T follicular helper cell (primary cell): ENCODE results near the gene BRSK2.

Source experiments
- DNase-seq: peaks from one replicate; pipeline ENCODE4 v3.0.0-alpha.2; 2020; ENCODE audit warnings: low read depth

Gene BRSK2

GRCh38 chr11:1469287-1469910 is 79.7 kb downstream of the BRSK2 start:
- no peak for DNase-seq

DNA sequence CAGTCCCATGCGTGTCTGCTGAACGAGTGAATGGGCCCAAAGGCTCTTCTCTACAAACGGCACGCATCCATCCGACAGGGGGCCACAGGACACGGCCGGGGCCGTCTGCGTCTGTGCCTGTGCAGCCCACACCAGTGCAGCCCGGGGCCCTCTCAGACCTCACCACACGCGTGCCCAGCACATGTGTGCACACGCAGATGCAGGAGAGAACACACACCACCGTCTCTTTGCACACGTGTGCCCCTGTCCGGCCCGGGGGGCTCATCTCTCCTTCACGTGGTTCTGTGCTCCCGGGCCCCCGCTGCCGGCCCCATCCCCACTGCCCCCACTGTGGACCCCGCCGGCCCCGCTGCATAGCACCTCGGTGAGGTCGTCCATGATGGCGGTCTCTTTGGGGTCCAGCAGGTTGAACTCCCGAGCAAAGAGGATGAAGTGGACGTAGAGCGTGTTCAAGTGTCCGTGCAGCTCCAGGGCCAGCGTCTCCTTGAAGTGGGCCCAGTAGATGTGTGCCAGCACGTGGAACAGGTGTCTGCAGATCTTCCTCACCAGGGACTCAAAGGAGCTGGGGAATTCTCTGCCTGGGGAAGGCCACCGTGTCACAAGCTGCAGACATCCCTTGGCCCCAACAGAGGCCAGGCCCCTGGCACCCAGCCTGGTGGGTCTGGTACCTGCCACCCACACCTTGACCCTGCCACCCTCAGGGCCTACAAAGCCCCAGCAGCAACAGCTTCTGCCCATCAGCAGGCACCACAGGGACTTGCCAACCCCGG is 80.4 kb downstream of the BRSK2 start:
- DNase-seq: no peak

DNA sequence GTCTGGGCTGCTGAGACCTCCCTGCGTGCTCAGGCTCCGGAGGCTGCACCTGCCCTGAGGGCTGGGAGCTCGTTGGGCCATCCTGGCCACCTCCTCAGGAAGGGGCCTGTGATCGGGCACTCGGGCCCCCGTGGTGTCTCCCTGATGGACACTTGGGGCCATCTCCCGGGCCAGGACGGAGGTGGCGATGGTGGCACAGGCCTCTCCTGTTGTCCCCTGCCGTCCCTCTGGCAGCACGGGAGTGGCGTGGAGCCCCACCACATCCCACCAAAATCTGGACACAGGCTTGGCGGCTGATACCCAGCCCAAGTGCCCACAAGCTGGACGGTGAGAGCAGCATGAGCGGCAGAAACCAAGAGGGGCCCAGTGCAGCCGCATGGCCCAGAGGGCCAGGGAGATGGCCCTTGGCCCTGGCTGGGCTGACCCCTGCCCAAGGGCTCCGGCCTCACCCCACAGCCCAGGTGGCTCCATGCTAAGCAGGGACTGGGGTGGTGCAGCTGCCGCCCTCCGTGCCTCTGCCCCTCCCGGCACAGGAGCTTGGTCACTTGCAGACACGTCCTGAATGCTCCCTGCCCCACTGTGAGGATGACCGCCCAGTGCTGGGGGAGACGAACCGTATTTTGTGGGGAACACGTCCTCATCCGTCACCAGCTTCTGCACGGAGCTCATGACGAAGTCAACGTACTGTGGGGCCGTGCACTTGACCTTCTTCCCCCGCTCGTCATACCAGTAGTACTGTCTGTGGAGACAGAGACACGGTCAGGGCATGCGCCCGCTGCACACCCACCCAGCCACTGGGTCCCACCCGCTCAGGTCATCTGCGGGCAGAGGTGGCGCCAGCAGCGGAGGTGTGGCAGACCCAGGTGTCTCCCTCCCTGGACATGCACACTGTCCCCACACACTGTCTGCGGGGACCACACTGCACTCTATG is 81.2 kb downstream of the BRSK2 start:
- no peak for DNase-seq

DNA sequence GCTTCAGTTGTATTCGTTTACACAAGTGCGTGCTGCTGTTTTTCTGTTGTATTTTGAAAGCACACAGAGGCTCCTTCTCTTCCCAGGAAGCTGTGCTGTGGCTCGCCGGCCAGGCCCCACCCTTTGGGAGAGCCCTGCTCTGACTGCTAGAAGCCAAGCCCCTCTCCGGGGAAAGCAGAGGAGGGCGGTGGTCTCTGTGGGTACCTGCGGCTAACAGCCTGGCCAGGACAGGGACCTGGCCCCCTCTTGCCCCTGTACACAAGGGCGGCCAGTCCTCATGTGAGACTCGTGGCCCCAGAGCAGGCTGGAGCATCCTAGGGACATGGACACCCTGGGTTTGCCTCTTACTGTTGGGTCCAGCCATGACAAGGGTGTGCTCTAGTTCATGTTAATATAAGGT is 82.0 kb downstream of the BRSK2 start:
- DNase-seq: no peak

GRCh38 chr11:1472180-1473005 is 82.7 kb downstream of the BRSK2 start:
- no peak for DNase-seq

- DNase-seq: no peak
Measured at GRCh38 chr11:1473011-1473628, 83.4 kb downstream of the BRSK2 start.

DNA sequence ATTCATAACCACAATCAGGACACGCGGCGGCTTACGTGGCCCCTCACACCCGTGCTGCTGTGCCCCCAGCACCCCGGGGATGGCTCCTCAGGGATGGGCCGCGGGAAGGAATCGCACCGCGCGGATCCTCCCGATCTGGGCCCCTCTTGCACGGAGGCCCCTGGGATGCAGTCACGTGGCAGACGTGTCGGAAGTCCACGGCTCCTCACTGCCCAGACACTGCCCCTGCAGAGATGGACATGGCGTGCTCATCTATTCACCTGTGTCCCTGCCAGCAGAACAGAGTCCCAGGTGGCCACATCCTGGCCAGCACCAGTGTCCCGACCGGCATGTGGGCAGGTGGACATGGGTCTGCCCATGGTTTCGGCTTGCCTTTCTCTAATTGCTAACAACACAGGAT is 84.1 kb downstream of the BRSK2 start:
- no peak for DNase-seq

DNA sequence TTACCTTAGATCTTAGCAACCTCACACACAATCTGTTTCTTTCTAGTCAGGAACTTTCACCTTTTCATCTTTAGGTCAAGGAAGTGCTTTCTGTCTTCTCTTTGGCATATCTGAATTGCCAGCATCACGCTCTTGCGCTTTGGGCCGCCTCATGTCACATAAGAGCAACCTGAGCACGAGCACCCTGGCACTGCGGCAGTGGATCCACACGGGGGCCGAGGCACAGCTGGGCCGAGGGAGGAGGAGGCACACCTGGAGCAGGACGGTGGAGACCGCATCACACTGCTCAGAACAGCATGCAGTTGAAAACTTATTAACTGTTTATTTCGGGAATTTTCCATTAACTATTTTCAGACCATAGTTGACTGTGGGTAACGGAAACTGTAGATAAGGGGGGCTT is 86.1 kb downstream of the BRSK2 start:
- no peak for DNase-seq

- DNase-seq: no peak
Measured at GRCh38 chr11:1476940-1477736, 87.4 kb downstream of the BRSK2 start.

DNA sequence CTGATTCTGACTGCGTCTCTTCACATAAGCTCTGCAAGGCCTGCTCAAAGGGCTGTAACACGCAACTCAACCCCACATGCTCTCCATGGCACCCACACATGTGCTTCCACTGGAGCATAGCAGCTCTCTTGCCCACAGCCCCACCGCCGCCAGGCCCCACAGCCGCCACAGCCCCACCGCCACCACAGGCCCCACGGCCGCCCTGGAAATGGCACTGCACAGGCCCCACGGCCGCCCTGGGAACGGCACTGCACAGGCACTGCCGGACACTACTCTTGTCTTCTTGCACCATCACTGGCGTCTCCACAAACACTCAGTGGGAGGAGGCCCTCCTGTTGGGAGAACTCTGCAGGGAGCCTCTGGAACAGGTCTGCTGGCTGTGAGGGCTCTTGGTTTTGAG is 88.3 kb downstream of the BRSK2 start:
- no peak for DNase-seq

DNA sequence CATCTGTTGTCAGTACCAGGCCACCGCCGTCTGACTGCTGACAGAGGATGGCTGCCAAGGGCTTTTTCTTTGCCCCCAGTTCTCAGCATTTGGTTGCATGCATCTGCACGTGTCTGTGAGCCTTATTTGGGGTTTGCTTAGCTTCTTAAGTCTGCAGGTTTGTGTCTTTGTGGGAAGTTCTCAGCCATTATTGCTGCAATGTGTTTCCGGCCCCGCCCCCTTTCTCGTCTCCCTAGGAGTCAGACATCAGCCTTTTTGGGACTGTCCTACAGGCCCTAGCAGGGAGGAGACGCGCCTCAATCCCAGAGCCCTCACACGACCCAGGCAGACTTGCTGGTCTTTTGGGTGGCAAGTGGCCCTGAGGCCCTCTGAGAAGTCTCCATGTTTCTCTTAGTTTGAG is 88.8 kb downstream of the BRSK2 start:
- DNase-seq: no peak

DNA sequence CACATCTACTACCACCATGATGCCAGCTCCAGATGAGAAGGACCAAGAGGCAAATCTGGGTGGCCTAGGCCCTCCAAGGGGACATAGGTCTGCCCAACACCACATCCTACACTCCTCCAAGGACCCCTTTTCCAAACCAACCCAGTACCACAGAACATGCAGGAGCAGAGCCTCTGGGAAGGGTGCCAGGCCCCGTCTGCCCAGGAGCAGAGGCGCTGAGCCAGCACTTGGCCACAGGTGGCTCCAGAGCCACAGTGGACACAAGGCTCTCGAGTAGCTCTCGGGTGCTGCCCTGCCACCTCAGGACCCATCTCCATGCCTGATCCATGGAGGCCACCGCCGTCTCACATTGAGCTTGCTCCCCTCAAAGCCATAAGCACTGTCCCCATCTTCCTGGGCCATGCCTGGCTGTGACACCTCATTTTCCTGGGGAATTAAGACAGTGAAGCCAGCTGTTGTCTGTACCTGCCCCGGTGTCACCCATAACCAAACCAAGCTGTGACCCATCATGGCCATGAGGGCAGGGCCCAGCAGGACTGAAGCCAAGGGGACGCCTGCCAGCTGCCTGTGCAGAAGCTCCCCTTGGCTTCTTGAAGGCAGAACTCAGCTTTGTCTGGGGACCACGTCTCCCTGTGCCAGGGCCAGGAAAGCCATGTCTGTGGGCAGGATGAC is 89.4 kb downstream of the BRSK2 start:
- DNase-seq: no peak

- no peak for DNase-seq
Measured at GRCh38 chr11:1479678-1480118, 90.0 kb downstream of the BRSK2 start.

DNA sequence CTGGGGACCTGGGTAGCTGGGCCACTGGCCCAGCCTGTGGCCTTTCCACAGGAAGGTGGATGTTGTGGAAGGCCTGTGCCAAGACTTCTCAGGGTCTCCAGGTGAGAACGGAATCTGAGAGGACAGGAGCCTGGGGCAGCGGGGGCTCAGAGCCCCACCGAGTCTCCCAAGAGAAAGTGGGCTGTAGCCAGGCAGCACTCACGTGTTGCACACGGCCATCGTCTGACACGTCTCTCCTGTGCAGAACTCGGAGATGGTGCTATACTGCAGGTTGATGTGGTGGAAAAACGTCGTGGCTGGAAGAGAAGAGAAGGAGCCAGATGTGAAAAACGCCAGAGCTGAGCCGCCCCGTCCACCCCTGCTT is 90.4 kb downstream of the BRSK2 start:
- DNase-seq: no peak

GRCh38 chr11:1480555-1481482 is 91.1 kb downstream of the BRSK2 start:
- DNase-seq: no peak

GRCh38 chr11:1481483-1481825 is 91.7 kb downstream of the BRSK2 start:
- no peak for DNase-seq

DNA sequence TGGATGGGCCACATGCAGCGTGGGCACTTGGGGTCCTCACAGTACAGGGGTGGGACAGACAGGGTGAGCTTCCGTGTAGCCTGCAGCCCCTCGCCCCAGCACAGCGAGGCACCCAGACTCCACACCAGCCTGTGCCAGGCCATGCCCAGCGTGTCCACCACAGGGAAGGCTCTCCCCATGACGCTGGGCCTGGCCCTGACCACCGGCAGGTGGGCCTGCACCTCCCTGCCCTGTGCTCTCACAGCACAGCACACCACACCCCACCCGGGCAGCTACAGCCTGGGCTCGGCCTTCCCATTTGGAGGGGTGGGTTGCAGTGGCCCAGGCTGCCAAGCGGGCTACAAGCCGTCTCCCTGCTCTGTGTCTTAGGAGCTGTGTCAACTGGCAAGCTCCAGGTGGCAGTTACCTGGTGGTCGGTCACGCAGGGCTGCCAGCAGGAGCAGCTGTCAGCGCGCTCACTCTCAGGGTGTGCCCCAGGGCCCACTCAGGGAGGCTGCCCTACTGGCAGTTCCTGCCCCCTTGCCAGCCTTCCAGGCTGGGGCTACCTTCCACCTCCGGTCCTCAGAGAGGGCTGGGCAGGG is 92.2 kb downstream of the BRSK2 start:
- DNase-seq: no peak

DNA sequence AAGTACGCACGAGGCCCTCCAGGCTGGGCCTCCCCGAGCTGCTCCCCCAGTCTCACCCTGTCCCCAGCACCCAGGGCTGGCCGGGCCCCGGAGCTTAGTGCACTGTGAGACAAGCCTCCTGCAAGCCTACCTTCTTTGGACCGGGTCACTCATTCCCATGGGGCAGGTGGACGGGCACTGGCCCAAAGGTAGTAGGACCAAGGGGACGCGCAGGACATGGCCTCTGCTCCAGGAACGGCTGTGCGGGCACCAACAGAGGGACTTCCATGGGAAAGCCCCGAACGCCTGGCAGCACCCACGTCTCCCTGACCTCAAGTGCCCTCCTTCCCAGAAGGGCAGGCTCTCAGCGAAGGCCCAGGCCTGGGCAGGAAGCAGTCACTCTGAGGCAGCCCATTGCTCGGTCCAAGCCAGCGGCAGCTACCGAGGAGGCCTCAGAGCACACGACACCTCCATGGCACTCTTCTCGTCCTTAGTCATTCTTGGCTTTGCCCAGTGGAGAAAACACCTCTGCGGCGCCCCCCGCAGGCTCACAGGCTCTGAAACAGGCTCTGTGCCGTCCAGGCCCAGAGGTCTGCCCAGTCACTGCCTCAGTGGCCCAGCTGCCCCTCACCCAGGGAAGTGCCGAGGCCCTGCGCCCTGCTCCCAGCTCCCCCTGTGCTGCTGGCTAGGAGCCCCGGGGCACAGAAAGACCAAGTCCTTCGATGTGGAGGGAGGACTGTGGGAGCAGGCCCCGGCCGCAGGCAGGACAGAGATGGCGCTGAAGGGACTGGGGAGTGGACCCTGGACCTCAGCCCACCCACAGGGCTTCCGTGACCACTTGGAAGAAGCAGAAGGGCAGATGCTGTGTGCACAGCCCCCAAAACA is 93.1 kb downstream of the BRSK2 start:
- no peak for DNase-seq
